ENCODE results near the gene TMEM176A.

DNA sequence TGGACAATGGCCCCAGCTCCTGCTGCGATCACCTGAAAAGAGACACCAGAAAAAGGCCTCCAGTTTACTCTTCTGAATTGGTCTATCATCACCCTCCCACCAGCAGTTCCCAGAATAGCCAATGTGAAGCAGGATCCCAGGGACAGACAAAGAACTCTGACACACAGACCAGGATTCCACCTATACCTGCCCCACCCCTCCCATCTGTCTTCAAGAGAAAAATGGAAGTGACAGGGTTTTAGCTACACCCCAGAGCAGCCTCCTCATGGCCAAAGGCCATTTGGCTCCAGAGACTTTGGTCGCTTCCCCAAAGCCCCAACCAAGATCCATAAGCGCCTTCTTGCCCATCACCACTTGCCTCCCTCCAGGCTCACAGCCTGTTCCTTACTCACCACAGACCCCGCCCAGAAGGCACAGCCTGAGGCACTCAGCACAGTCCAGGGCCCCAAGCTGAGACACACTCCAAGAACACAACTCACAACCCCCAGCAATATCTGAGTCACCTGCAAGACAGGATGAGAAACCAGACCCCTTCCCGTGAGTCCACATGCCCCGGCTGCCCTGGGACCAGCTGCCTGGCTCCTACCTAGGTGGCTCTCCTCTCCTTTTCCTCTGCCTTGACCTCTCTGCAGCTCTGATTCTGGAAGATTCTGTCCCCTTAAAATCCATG, 6.9 kb upstream of the TMEM176A start:
- TF ChIP-seq, protein P1, sequence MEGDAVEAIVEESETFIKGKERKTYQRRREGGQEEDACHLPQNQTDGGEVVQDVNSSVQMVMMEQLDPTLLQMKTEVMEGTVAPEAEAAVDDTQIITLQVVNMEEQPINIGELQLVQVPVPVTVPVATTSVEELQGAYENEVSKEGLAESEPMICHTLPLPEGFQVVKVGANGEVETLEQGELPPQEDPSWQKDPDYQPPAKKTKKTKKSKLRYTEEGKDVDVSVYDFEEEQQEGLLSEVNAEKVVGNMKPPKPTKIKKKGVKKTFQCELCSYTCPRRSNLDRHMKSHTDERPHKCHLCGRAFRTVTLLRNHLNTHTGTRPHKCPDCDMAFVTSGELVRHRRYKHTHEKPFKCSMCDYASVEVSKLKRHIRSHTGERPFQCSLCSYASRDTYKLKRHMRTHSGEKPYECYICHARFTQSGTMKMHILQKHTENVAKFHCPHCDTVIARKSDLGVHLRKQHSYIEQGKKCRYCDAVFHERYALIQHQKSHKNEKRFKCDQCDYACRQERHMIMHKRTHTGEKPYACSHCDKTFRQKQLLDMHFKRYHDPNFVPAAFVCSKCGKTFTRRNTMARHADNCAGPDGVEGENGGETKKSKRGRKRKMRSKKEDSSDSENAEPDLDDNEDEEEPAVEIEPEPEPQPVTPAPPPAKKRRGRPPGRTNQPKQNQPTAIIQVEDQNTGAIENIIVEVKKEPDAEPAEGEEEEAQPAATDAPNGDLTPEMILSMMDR (IDR thresholded peaks at IDR 0.05; ENCODE audit: borderline replicate concordance, extremely low read depth, low read length, poor library complexity, severe bottlenecking): no peak
- TF ChIP-seq EZH2 (IDR thresholded peaks at IDR 0.05; ENCODE audit: borderline replicate concordance, low read depth, low read length, severe bottlenecking): no peak

All from DND-41 (cell line).